ENCODE data around the gene CADPS2.

CADPS2 gene

GRCh38 chr7:122633472-122633871, 252.8 kb downstream of the CADPS2 start:
- Mint-ChIP-seq H3K27me3 (no peaks in the 10 kb centered on the region), H3K36me3 (ENCODE audit: low read depth) (no peaks in the 10 kb centered on the region), H3K4me1 (ENCODE audit: low read depth) (no peaks in the 10 kb centered on the region), H3K4me3 (no peak overlapping the region), H3K9me3 (peaks cover 21% of the 10 kb centered on the region), H3K27ac (no peak overlapping the region)
- intact Hi-C loops (cut with micrococcal nuclease): no loop called here

GRCh38 chr7:122632238-122632637, 254.0 kb downstream of the CADPS2 start:
- Mint-ChIP-seq H3K4me1 (ENCODE audit: low read depth) (no peaks in the 10 kb centered on the region), H3K4me3 (no peak overlapping the region), H3K9me3 (peaks cover 11% of the 10 kb centered on the region), H3K27ac (no peak overlapping the region), H3K27me3 (no peaks in the 10 kb centered on the region), H3K36me3 (ENCODE audit: low read depth) (no peaks in the 10 kb centered on the region)
- intact Hi-C loops (cut with micrococcal nuclease): no loop called here

GRCh38 chr7:122629412-122629953, 256.8 kb downstream of the CADPS2 start:
- Mint-ChIP-seq H3K4me1 (ENCODE audit: low read depth) (no peaks in the 10 kb centered on the region), H3K36me3 (ENCODE audit: low read depth) (no peaks in the 10 kb centered on the region), H3K27me3 (no peaks in the 10 kb centered on the region)

GRCh38 chr7:122628651-122629411, 257.4 kb downstream of the CADPS2 start:
- Mint-ChIP-seq H3K27me3 (no peaks in the 10 kb centered on the region), H3K27ac (no peak overlapping the region), H3K9me3 (peaks cover 6% of the 10 kb centered on the region), H3K36me3 (ENCODE audit: low read depth) (no peaks in the 10 kb centered on the region), H3K4me1 (ENCODE audit: low read depth) (no peaks in the 10 kb centered on the region), H3K4me3 (no peak overlapping the region)
- intact Hi-C loops (cut with micrococcal nuclease): no loop called here

More at GRCh38 chr7:122629412-122629953, 256.8 kb downstream of the CADPS2 start:
- intact Hi-C loops (cut with micrococcal nuclease): no loop called here
- H3K9me3 Mint-ChIP-seq: peaks cover 6% of the 10 kb centered on the region
- no peak overlapping the region for H3K4me3 Mint-ChIP-seq
- H3K27ac Mint-ChIP-seq: no peak overlapping the region

- Mint-ChIP-seq H3K4me1 (ENCODE audit: low read depth) (no peaks in the 10 kb centered on the region), H3K4me3 (no peak overlapping the region), H3K9me3 (peaks cover 6% of the 10 kb centered on the region), H3K27ac (no peak overlapping the region), H3K27me3 (no peaks in the 10 kb centered on the region), H3K36me3 (ENCODE audit: low read depth) (no peaks in the 10 kb centered on the region)
- intact Hi-C loops (cut with micrococcal nuclease): no loop called here
Observed at GRCh38 chr7:122626785-122627184, 259.5 kb downstream of the CADPS2 start.

GRCh38 chr7:122622682-122623081, 263.6 kb downstream of the CADPS2 start:
- intact Hi-C loops (cut with micrococcal nuclease): no loop called here
- Mint-ChIP-seq H3K4me1 (ENCODE audit: low read depth) (no peaks in the 10 kb centered on the region), H3K27ac (no peak overlapping the region), H3K27me3 (no peaks in the 10 kb centered on the region), H3K4me3 (no peak overlapping the region), H3K9me3 (peaks cover 6% of the 10 kb centered on the region), H3K36me3 (ENCODE audit: low read depth) (no peaks in the 10 kb centered on the region)

- Mint-ChIP-seq H3K27ac (no peak overlapping the region), H3K9me3 (no peaks in the 10 kb centered on the region), H3K36me3 (ENCODE audit: low read depth) (no peaks in the 10 kb centered on the region), H3K27me3 (no peaks in the 10 kb centered on the region), H3K4me1 (ENCODE audit: low read depth) (no peaks in the 10 kb centered on the region), H3K4me3 (no peak overlapping the region)
- intact Hi-C loops (cut with micrococcal nuclease): no loop called here
Observed at GRCh38 chr7:122619664-122620063, 266.6 kb downstream of the CADPS2 start.

GRCh38 chr7:122618585-122619189, 267.6 kb downstream of the CADPS2 start:
- Mint-ChIP-seq H3K9me3 (no peaks in the 10 kb centered on the region), H3K27ac (no peak overlapping the region), H3K4me1 (ENCODE audit: low read depth) (no peaks in the 10 kb centered on the region), H3K36me3 (ENCODE audit: low read depth) (no peaks in the 10 kb centered on the region), H3K27me3 (no peaks in the 10 kb centered on the region), H3K4me3 (no peak overlapping the region)
- intact Hi-C loops (cut with micrococcal nuclease): no loop called here

- Mint-ChIP-seq H3K36me3 (ENCODE audit: low read depth) (no peaks in the 10 kb centered on the region), H3K9me3 (no peaks in the 10 kb centered on the region), H3K4me1 (ENCODE audit: low read depth) (no peaks in the 10 kb centered on the region), H3K27ac (no peak overlapping the region), H3K27me3 (no peaks in the 10 kb centered on the region), H3K4me3 (no peak overlapping the region)
- intact Hi-C loops (cut with micrococcal nuclease): no loop called here
Observed at GRCh38 chr7:122616951-122617350, 269.3 kb downstream of the CADPS2 start.

- Mint-ChIP-seq H3K36me3 (ENCODE audit: low read depth) (no peaks in the 10 kb centered on the region), H3K9me3 (no peaks in the 10 kb centered on the region), H3K27me3 (no peaks in the 10 kb centered on the region), H3K4me3 (no peak overlapping the region), H3K4me1 (ENCODE audit: low read depth) (no peaks in the 10 kb centered on the region), H3K27ac (no peak overlapping the region)
- intact Hi-C loops (cut with micrococcal nuclease): no loop called here
Observed at GRCh38 chr7:122605929-122606328, 280.3 kb downstream of the CADPS2 start.

- no peaks in the 10 kb centered on the region for H3K9me3 Mint-ChIP-seq
- no peaks in the 10 kb centered on the region for H3K27me3 Mint-ChIP-seq
- intact Hi-C loops (cut with micrococcal nuclease): no loop called here
- H3K4me1 Mint-ChIP-seq (ENCODE audit: low read depth): no peaks in the 10 kb centered on the region
- no peak overlapping the region for H3K4me3 Mint-ChIP-seq
- no peak overlapping the region for H3K27ac Mint-ChIP-seq
- no peaks in the 10 kb centered on the region for H3K36me3 Mint-ChIP-seq (ENCODE audit: low read depth)
Observed at GRCh38 chr7:122604251-122604650, 282.0 kb downstream of the CADPS2 start.

- H3K4me1 Mint-ChIP-seq (ENCODE audit: low read depth): no peaks in the 10 kb centered on the region
- intact Hi-C loops (cut with micrococcal nuclease): no loop called here
- no peaks in the 10 kb centered on the region for H3K9me3 Mint-ChIP-seq
- no peaks in the 10 kb centered on the region for H3K36me3 Mint-ChIP-seq (ENCODE audit: low read depth)
- H3K4me3 Mint-ChIP-seq: no peak overlapping the region
- no peak overlapping the region for H3K27ac Mint-ChIP-seq
- no peaks in the 10 kb centered on the region for H3K27me3 Mint-ChIP-seq
Observed at GRCh38 chr7:122602800-122603199, 283.5 kb downstream of the CADPS2 start.

GRCh38 chr7:122600630-122601029, 285.6 kb downstream of the CADPS2 start:
- H3K36me3 Mint-ChIP-seq (ENCODE audit: low read depth): no peaks in the 10 kb centered on the region
- intact Hi-C loops (cut with micrococcal nuclease): no loop called here
- H3K4me3 Mint-ChIP-seq: no peak overlapping the region
- H3K27ac Mint-ChIP-seq: no peak overlapping the region
- no peaks in the 10 kb centered on the region for H3K4me1 Mint-ChIP-seq (ENCODE audit: low read depth)
- H3K9me3 Mint-ChIP-seq: no peaks in the 10 kb centered on the region
- H3K27me3 Mint-ChIP-seq: no peaks in the 10 kb centered on the region

GRCh38 chr7:122600042-122600441, 286.2 kb downstream of the CADPS2 start:
- intact Hi-C loops (cut with micrococcal nuclease): no loop called here
- H3K27me3 Mint-ChIP-seq: no peaks in the 10 kb centered on the region
- H3K27ac Mint-ChIP-seq: no peak overlapping the region
- no peak overlapping the region for H3K4me3 Mint-ChIP-seq
- no peaks in the 10 kb centered on the region for H3K9me3 Mint-ChIP-seq
- H3K4me1 Mint-ChIP-seq (ENCODE audit: low read depth): no peaks in the 10 kb centered on the region
- H3K36me3 Mint-ChIP-seq (ENCODE audit: low read depth): no peaks in the 10 kb centered on the region
